GM12878 (cell line): ENCODE measurements around the gene FLT1. TPM values are rescaled to one million over a fixed set of nuclear protein-coding genes. Genes with fewer than 3 reads are reported as not detected.

Experiments used
- ATAC-seq: fragments of 200-7000 bp; cut with Tn5 transposase; 3 replicates; pipeline ENCODE4 v1.9.1; 2020; ENCODE audit warnings: mild to moderate bottlenecking, moderate library complexity
- BruUV-seq: library from RNA; stranded (reverse); fragments of 400-500 nt; replicated peaks from 2 replicates; lab custom pipeline; 2021; lab: Mats Ljungman, UMichigan
- CTCF ChIA-PET: fragments of 300-600 bp; sonication (Branson Sonifier 250); formaldehyde crosslinking; extraction: SDS; loops from one replicate; lab custom pipeline; 2021; ENCODE audit warnings: inconsistent platforms; lab: Yijun Ruan, JAX
- POLR2A ChIA-PET: fragments of 350-600 bp; formaldehyde crosslinking; extraction: SDS; loops from one replicate; lab custom pipeline; 2021; ENCODE audit warnings: inconsistent platforms; lab: Charles Lee
- RAD21 ChIA-PET: fragments of 300-600 bp; sonication (Branson Sonifier 250); formaldehyde crosslinking; loops from one replicate; lab custom pipeline; 2023; ENCODE audit warnings: antibody characterized with exemption; ENCODE audit not compliant: unreplicated experiment; lab: Charles Lee
- SMC1A ChIA-PET: fragments of 300-600 bp; sonication (Branson Sonifier 250); formaldehyde crosslinking; loops from one replicate; lab custom pipeline; 2023; ENCODE audit not compliant: unreplicated experiment, uncharacterized antibody; lab: Charles Lee
- DNase-seq: peaks from one replicate; pipeline ENCODE4 v3.0.0-alpha.2; 2011; ENCODE audit warnings: low read depth, low spot score
- FAIRE-seq: peaks from 3 replicates; lab custom pipeline; 2011; peaks lifted over from hg19 to GRCh38; lab: Jason Lieb, UNC
- H2AFZ ChIP-seq: 2 replicates; pipeline ENCODE4 v1.6.0; 2011; ENCODE audit warnings: low read depth, low read length, control low read depth; ENCODE audit not compliant: control insufficient read depth
- H3K27ac ChIP-seq: 2 replicates; pipeline ENCODE4 v1.5.1; 2011; ENCODE audit warnings: control low read depth; ENCODE audit not compliant: control insufficient read depth, insufficient read depth
- H3K27me3 ChIP-seq, 2 experiments: replicated peaks in 1 of 2; 2 replicates each; pipeline versions ENCODE4 v1.6.0 to v1.6.1; 2011; ENCODE audit warnings: low read length in 1 of 2; ENCODE audit not compliant: control insufficient read depth in 2 of 2, insufficient read depth in 2 of 2
- H3K36me3 ChIP-seq, 2 experiments: 2 replicates each; pipeline ENCODE4 v1.5.1; 2011; ENCODE audit warnings: low read length in 1 of 2; ENCODE audit not compliant: control insufficient read depth in 2 of 2, insufficient read depth in 2 of 2
- H3K4me1 ChIP-seq: 2 replicates; pipeline ENCODE4 v1.6.1; 2011; ENCODE audit warnings: mild to moderate bottlenecking, low read length, moderate library complexity, mixed read lengths; ENCODE audit not compliant: control insufficient read depth, insufficient read depth
- H3K4me2 ChIP-seq: 2 replicates; pipeline ENCODE4 v1.6.0; 2011; ENCODE audit warnings: control low read depth; ENCODE audit not compliant: control insufficient read depth, insufficient read depth
- H3K4me3 ChIP-seq: fragments of 200-600 bp; sonication (generic); 2 replicates; pipeline ENCODE4 v1.5.1; 2016
- H3K79me2 ChIP-seq: 2 replicates; pipeline ENCODE4 v1.6.0; 2011; ENCODE audit warnings: low read length; ENCODE audit not compliant: control insufficient read depth, insufficient read depth
- H3K9ac ChIP-seq: 2 replicates; pipeline ENCODE4 v1.8.0; 2011; ENCODE audit warnings: low read length, control low read depth, mixed read lengths; ENCODE audit not compliant: control insufficient read depth, insufficient read depth
- H3K9me3 ChIP-seq: replicated peaks from 3 replicates; pipeline ENCODE4 v1.5.1; 2011; ENCODE audit warnings: mild to moderate bottlenecking, low read length; ENCODE audit not compliant: control insufficient read depth, insufficient read depth
- H4K20me1 ChIP-seq: 2 replicates; pipeline ENCODE4 v1.6.0; 2011; ENCODE audit not compliant: control insufficient read depth, insufficient read depth
- ATF7 ChIP-seq: fragments of 450-650 bp; IDR thresholded peaks from 2 replicates; pipeline ENCODE4 v1.6.1; 2016; ENCODE audit warnings: low read depth, mild to moderate bottlenecking
- CREB1 ChIP-seq: IDR thresholded peaks from 2 replicates; pipeline ENCODE4 v1.6.1; 2012; ENCODE audit warnings: low read depth, mild to moderate bottlenecking, inconsistent platforms
- KAT2A ChIP-seq: conservative IDR thresholded peaks from 2 replicates; pipeline ENCODE4 v1.6.1; 2011; ENCODE audit warnings: low read depth, low read length; ENCODE audit not compliant: control insufficient read depth
- KDM1A ChIP-seq: fragments of 200-600 bp; sonication (generic); IDR thresholded peaks from 2 replicates; pipeline ENCODE4 v1.6.1; 2016; ENCODE audit warnings: borderline replicate concordance
- MEF2B ChIP-seq: fragments of 450-650 bp; IDR thresholded peaks from 2 replicates; pipeline ENCODE4 v1.6.1; 2018; ENCODE audit warnings: mild to moderate bottlenecking, moderate library complexity; ENCODE audit not compliant: partially characterized antibody, poor library complexity, severe bottlenecking
- MYB ChIP-seq: fragments of 150-350 bp; IDR thresholded peaks from 2 replicates; pipeline ENCODE4 v1.6.1; 2014; ENCODE audit warnings: mild to moderate bottlenecking, low read depth, low read length, borderline replicate concordance
- MYC ChIP-seq: IDR thresholded peaks from 2 replicates; pipeline ENCODE4 v1.6.1; 2011; ENCODE audit warnings: mild to moderate bottlenecking, low read length, moderate library complexity, inconsistent platforms; ENCODE audit not compliant: insufficient read depth, insufficient replicate concordance, insufficient read length, severe bottlenecking
- POLR2AphosphoS5 ChIP-seq: IDR thresholded peaks from 2 replicates; pipeline ENCODE4 v1.6.1; 2011; ENCODE audit warnings: mild to moderate bottlenecking, low read length, inconsistent platforms
- PRDM15 ChIP-seq: fragments of 450-650 bp; formaldehyde crosslinking; IDR thresholded peaks from 2 replicates; pipeline ENCODE4 v1.4.0; 2020; ENCODE audit warnings: mild to moderate bottlenecking, moderate library complexity
- RELA ChIP-seq: fragments of 450-650 bp; IDR thresholded peaks from 2 replicates; pipeline ENCODE4 v1.8.0; 2014; ENCODE audit warnings: borderline replicate concordance; ENCODE audit not compliant: partially characterized antibody
- RUNX3 ChIP-seq: IDR thresholded peaks from 2 replicates; pipeline ENCODE4 v1.6.1; 2012; ENCODE audit warnings: low read length, inconsistent platforms
- SP1 ChIP-seq: IDR thresholded peaks from one replicate; pipeline ENCODE4 v1.6.1; 2011; ENCODE audit warnings: low read depth, low read length
- TCF7 ChIP-seq: IDR thresholded peaks from 2 replicates; pipeline ENCODE4 v1.6.1; 2014; ENCODE audit warnings: antibody characterized with exemption, borderline replicate concordance
- ZBTB33 ChIP-seq: fragments of 450-650 bp; IDR thresholded peaks from 2 replicates; pipeline ENCODE4 v1.6.1; 2017; ENCODE audit warnings: mild to moderate bottlenecking
- ZBTB40 ChIP-seq: fragments of 450-650 bp; IDR thresholded peaks from 2 replicates; pipeline ENCODE4 v1.6.1; 2016; ENCODE audit warnings: mild to moderate bottlenecking, moderate library complexity, borderline replicate concordance
- WGBS: methylation state at CpG from one replicate; pipeline ENCODE4 v1.1.6; 2016; ENCODE audit warnings: low lambda C conversion rate; ENCODE audit not compliant: insufficient replicate concordance, insufficient coverage; ENCODE audit errors: missing lambda C conversion rate; 5-methylcytosine and 5-hydroxymethylcytosine counted together
- in situ Hi-C: fragments of 300-500 bp; cut with MboI; formaldehyde crosslinking; loops from 9 replicates; pipeline ENCODE4 v1.14.3; 2018; ENCODE audit warnings: mixed read lengths
- intact Hi-C: fragments of 100-400 bp; cut with micrococcal nuclease; formaldehyde crosslinking; loops from one replicate; pipeline ENCODE4 v1.14.2; 2022; ENCODE audit not compliant: unreplicated experiment
- polyA plus RNA-seq, 11 experiments: library from polyadenylated mRNA; depleted of rRNA in 4 of 11; unstranded in 6 of 11; stranded (reverse) in 5 of 11; fragments of >200 nt; fragmentation: Nextera tagmentation in 4 of 11; fragmentation: Illumina TruSeq in 1 of 11; extraction: Ambion mirVana in 4 of 11; extraction: Trizol in 1 of 11; gene quantifications; 1 replicate in 1 of 11; 2 replicates in 10 of 11; pipeline versions ENCODE4 v1.2.1 to v1.2.3, GENCODE V29; 2011 to 2016; ENCODE audit warnings: inconsistent platforms in 2 of 11, missing spikeins in 2 of 11, low read depth in 1 of 11
- total RNA-seq, 4 experiments: library from RNA; depleted of rRNA in 3 of 4; stranded (reverse); fragments of >200 nt in 3 of 4; fragmentation: Illumina TruSeq in 1 of 4; extraction: Trizol in 1 of 4; gene quantifications; 2 replicates each; pipeline versions ENCODE4 v1.2.1 to v1.2.3, GENCODE V29; 2013 to 2021

Gene FLT1
- total and polyA plus RNA-seq, 10 of the 15 experiments (the other 5 are each of a cell fraction or from before 2014, with no cell fraction given): 0.55 to 5.6 (median 0.84) TPM

- no peaks in the 10 kb centered on the region for H3K79me2 ChIP-seq
- peak; percentile 82 for ATAC-seq
- ChIA-PET POLR2A (interaction anchor here (1.4 kb wide), 1 partner anchor 10 kb away, joined by 3 read pairs; no protein-coding TSS in a partner anchor), SMC1A (interaction anchor here (1.1 kb wide), 1 partner anchor 14 kb away, joined by 4 read pairs; no protein-coding TSS in a partner anchor), CTCF (interaction anchor here (1.1 kb wide), 1 partner anchor 79 kb away, joined by 3 read pairs; no protein-coding TSS in a partner anchor), RAD21 (no interaction called here)
- FAIRE-seq: peak; percentile 47
- peaks cover 16% of the 10 kb centered on the region for H3K4me1 ChIP-seq
- H3K27me3 ChIP-seq: no peaks in the 10 kb centered on the region
- no peak overlapping the region; the same call in 1 of the 2 replicates for H3K4me3 ChIP-seq
- H3K9me3 ChIP-seq: no peaks in the 10 kb centered on the region
- DNase-seq: peak; percentile 56
- no TSS peak for BruUV-seq
- no peak overlapping the region for H3K9ac ChIP-seq
- no peak overlapping the region for H2AFZ ChIP-seq
- H3K36me3 ChIP-seq: peaks cover 1 to 23% of the 10 kb centered on the region in 2 experiments
- in situ Hi-C loops (no loop called here), intact Hi-C loops (no loop called here)
- peak overlapping the region; percentile 63 for H3K4me2 ChIP-seq
- H4K20me1 ChIP-seq: no peaks in the 10 kb centered on the region
- peak overlapping the region; percentile 38 for H3K27ac ChIP-seq
- WGBS: 6% methylated on average over 1 of the region's 1 CpG
- no peak for TF ChIP-seq SP1
- TF ChIP-seq KAT2A: no peak
- no peak for TF ChIP-seq MYB
- TF ChIP-seq POLR2AphosphoS5: no peak
- TF ChIP-seq ZBTB33: no peak
- TF ChIP-seq KDM1A: no peak
- no peak for TF ChIP-seq TCF7
- TF ChIP-seq RUNX3: peak; percentile 86
- no peak for TF ChIP-seq ZBTB40
- no peak for TF ChIP-seq MEF2B
- TF ChIP-seq RELA: no peak
- TF ChIP-seq MYC: no peak
- TF ChIP-seq ATF7: no peak
- TF ChIP-seq PRDM15 (CRISPR knock-in tag): no peak
- TF ChIP-seq CREB1: no peak
These were observed 208.7 kb downstream of the FLT1 start for GRCh38 chr13:28286263-28286662.
